ENCODE data around the gene TUBB4B.

GRCh38 chr9:137219757-137220316, 21.2 kb upstream of the TUBB4B start:
- TF ChIP-seq CTCF (IDR thresholded peaks at IDR 0.05 in 8 of 11, conservative IDR thresholded peaks at IDR 0.05 in 3 of 11) (no peak), POLR2A (IDR thresholded peaks at IDR 0.05) (no peak), POLR2AphosphoS5 (IDR thresholded peaks at IDR 0.05) (peak in 1 of 3 donors; percentile 34)
